ENCODE data around the gene ZMYND8. TPM values are rescaled to one million over a fixed set of nuclear protein-coding genes. Genes with fewer than 3 reads are reported as not detected.

ZMYND8 gene
- total RNA-seq, 1 experiment from 2014 or later: 29.0 TPM

- no peak overlapping the region for H3K4me2 ChIP-seq (ENCODE audit: low read length)
- POLR2A ChIA-PET: no interaction called here
- H3K9me3 ChIP-seq (ENCODE audit: control insufficient read depth in 1 of 2, insufficient read depth in 1 of 2, low read depth in 1 of 2, low read length in 2 of 2): no peaks in the 10 kb centered on the region
- peaks cover 36 to 37% of the 10 kb centered on the region in 2 experiments; a peak in 3 of 4 replicates for H3K36me3 ChIP-seq (ENCODE audit: control insufficient read depth in 1 of 2, insufficient read depth in 2 of 2, low read length in 2 of 2)
- H3K4me1 ChIP-seq (ENCODE audit: control insufficient read depth in 1 of 2, insufficient read depth in 2 of 2, low read length in 2 of 2): no peaks in the 10 kb centered on the region
- no peaks in the 10 kb centered on the region for H3K27me3 ChIP-seq (ENCODE audit: insufficient read depth, low read length)
- DNase-seq (ENCODE audit: low read depth, low spot score): no peak
- no peaks in the 10 kb centered on the region for H3K9me2 ChIP-seq (ENCODE audit: insufficient read depth)
- no peak for TF ChIP-seq YY1 (IDR thresholded peaks at IDR 0.05; ENCODE audit: extremely low read depth, insufficient replicate concordance, low read depth, low read length)
- no peak overlapping the region for H2AFZ ChIP-seq (ENCODE audit: low read depth, low read length, poor library complexity, severe bottlenecking)
- intact Hi-C loops (cut with micrococcal nuclease): no loop called here
- no peaks in the 10 kb centered on the region for H4K20me1 ChIP-seq (ENCODE audit: insufficient read depth)
- no peak overlapping the region for H3K9ac ChIP-seq (ENCODE audit: low read length)
- BruUV-seq (replicated peaks): no TSS peak
- H3K79me2 ChIP-seq (ENCODE audit: insufficient read depth, low read length): peaks cover 5% of the 10 kb centered on the region; the same call in 1 of the 2 replicates
- RAD21 ChIA-PET (ENCODE audit: low non-redundant PET in 1 of 2, low total read pairs in 2 of 2, uncharacterized antibody in 2 of 2, unreplicated experiment in 2 of 2): no interaction called here
- no peak overlapping the region for H3K27ac ChIP-seq (ENCODE audit: low read depth, low read length)
- CTCF ChIA-PET: interaction anchor here (2.3 kb wide), 1 partner anchor 14 kb away, joined by 8 read pairs; no protein-coding TSS in a partner anchor
- no peak overlapping the region for H3K4me3 ChIP-seq (replicated peaks in 1 of 2; ENCODE audit: low read depth in 1 of 2, low read length in 2 of 2)
- ATAC-seq: no peak
Measured at GRCh38 chr20:47287609-47288144, 68.8 kb downstream of the ZMYND8 start.

- CTCF ChIA-PET: interaction anchor here (2.3 kb wide), 1 partner anchor 13 kb away, joined by 8 read pairs; no protein-coding TSS in a partner anchor
- H3K9ac ChIP-seq (ENCODE audit: low read length): no peak overlapping the region
- H3K27ac ChIP-seq (ENCODE audit: low read depth, low read length): no peak overlapping the region
- ATAC-seq (no peak), DNase-seq (ENCODE audit: low read depth, low spot score) (no peak)
- no TSS peak for BruUV-seq (replicated peaks)
- no peaks in the 10 kb centered on the region for H3K9me3 ChIP-seq (ENCODE audit: control insufficient read depth in 1 of 2, insufficient read depth in 1 of 2, low read depth in 1 of 2, low read length in 2 of 2)
- no peaks in the 10 kb centered on the region for H3K9me2 ChIP-seq (ENCODE audit: insufficient read depth)
- RAD21 ChIA-PET (ENCODE audit: low non-redundant PET in 1 of 2, low total read pairs in 2 of 2, uncharacterized antibody in 2 of 2, unreplicated experiment in 2 of 2): no interaction called here
- peaks cover 38 to 40% of the 10 kb centered on the region in 2 experiments; a peak in 3 of 4 replicates for H3K36me3 ChIP-seq (ENCODE audit: control insufficient read depth in 1 of 2, insufficient read depth in 2 of 2, low read length in 2 of 2)
- peaks cover 5% of the 10 kb centered on the region; the same call in 1 of the 2 replicates for H3K79me2 ChIP-seq (ENCODE audit: insufficient read depth, low read length)
- no peak overlapping the region for H2AFZ ChIP-seq (ENCODE audit: low read depth, low read length, poor library complexity, severe bottlenecking)
- no peaks in the 10 kb centered on the region for H4K20me1 ChIP-seq (ENCODE audit: insufficient read depth)
- no peaks in the 10 kb centered on the region for H3K4me1 ChIP-seq (ENCODE audit: control insufficient read depth in 1 of 2, insufficient read depth in 2 of 2, low read length in 2 of 2)
- POLR2A ChIA-PET: no interaction called here
- intact Hi-C loops (cut with micrococcal nuclease): no loop called here
- TF ChIP-seq SRF (IDR thresholded peaks at IDR 0.05; ENCODE audit: low read depth) (no peak), YY1 (IDR thresholded peaks at IDR 0.05; ENCODE audit: extremely low read depth, insufficient replicate concordance, low read depth, low read length) (no peak), EZH2phosphoT487 (IDR thresholded peaks at IDR 0.05; ENCODE audit: borderline replicate concordance) (no peak), ZBTB33 (IDR thresholded peaks at IDR 0.05; ENCODE audit: extremely low read depth, insufficient replicate concordance, low read length) (no peak), EGR1 (IDR thresholded peaks at IDR 0.05; ENCODE audit: low read depth) (no peak), MAX (IDR thresholded peaks at IDR 0.05) (no peak), ZFX (IDR thresholded peaks at IDR 0.05) (no peak), ATF3 (IDR thresholded peaks at IDR 0.05) (no peak), EZH2 (IDR thresholded peaks at IDR 0.05) (no peak), JUND (IDR thresholded peaks at IDR 0.05) (no peak), RAD21 (IDR thresholded peaks at IDR 0.05; ENCODE audit: low read depth) (no peak), SP1 (IDR thresholded peaks at IDR 0.05; ENCODE audit: low read depth) (no peak), TCF7L2 (IDR thresholded peaks at IDR 0.05; ENCODE audit: borderline replicate concordance, extremely low read depth, insufficient read depth, insufficient read length) (no peak), ELF1 (IDR thresholded peaks at IDR 0.05; ENCODE audit: borderline replicate concordance, low read depth) (no peak), FOSL1 (IDR thresholded peaks at IDR 0.05; ENCODE audit: low read depth) (no peak), SIN3A (IDR thresholded peaks at IDR 0.05; ENCODE audit: low read depth) (no peak), CEBPB (IDR thresholded peaks at IDR 0.05; ENCODE audit: low read depth) (no peak), POLR2AphosphoS5 (IDR thresholded peaks at IDR 0.05; ENCODE audit: low read depth, low read length) (no peak), CBX3 (IDR thresholded peaks at IDR 0.05; ENCODE audit: low read depth) (no peak)
- no peak overlapping the region for H3K4me2 ChIP-seq (ENCODE audit: low read length)
- no peaks in the 10 kb centered on the region for H3K27me3 ChIP-seq (ENCODE audit: insufficient read depth, low read length)
- no peak overlapping the region for H3K4me3 ChIP-seq (replicated peaks in 1 of 2; ENCODE audit: low read depth in 1 of 2, low read length in 2 of 2)
Measured at GRCh38 chr20:47286681-47287080, 69.8 kb downstream of the ZMYND8 start.

Data from HCT116 (cell line).